Measurements from ENCODE around the gene MAP7. TPM values are rescaled to one million over a fixed set of nuclear protein-coding genes. Genes with fewer than 3 reads are reported as not detected.

MAP7 gene
- total and polyA plus RNA-seq, 2 donors (not counting 3 experiments of a cell fraction or from before 2014, with no cell fraction given): 0.07 to 0.42 TPM

DNA sequence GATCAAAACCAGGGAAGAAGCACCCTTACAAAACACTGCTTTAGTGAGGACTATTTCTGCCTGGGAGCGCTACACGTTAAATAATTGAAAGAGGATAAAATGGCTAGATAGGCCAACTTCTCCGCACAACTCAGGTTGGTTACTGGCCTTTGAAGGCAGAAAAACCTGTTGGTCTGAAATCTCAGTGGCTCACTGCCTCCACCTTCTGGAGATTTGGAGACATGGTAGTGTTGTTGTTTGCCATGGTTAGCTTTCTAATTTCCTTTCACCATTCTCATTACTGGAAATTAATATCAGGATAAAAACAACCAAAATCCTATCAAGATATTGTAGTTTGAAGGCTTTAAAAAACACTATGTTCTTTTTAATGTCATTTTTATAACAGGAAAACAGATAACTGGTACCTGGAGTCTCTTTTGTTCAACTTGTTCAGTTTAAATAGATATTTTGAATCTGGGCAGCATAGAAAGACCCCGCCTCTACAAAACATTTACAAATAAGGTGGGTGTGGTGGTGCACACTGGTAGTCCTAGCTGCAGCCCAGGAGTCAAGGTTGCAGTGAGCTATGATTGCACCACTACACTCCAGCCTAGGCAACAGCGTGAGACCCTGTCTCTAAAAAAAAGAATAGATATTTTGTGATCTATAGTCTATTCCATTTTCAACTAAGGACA is 233.1 kb downstream of the MAP7 start:
- Histone ChIP-seq H2AFZ (ENCODE audit: low read depth, low read length) (peak overlapping the region; percentile 54), H3K27me3 (ENCODE audit: control insufficient read depth in 2 of 2, insufficient read depth in 2 of 2, low read length in 2 of 2) (peaks cover 5 to 7% of the 10 kb centered on the region in 2 experiments), H3K4me3 (replicated peaks in 1 of 3; ENCODE audit: insufficient read depth in 1 of 3, low read depth in 1 of 3, low read length in 3 of 3) (no peak overlapping the region), H3K9me1 (replicated peaks; ENCODE audit: control insufficient read depth, extremely low read depth, insufficient read depth, low read length) (no peaks in the 10 kb centered on the region), H3K36me3 (ENCODE audit: control insufficient read depth in 2 of 2, extremely low read depth in 1 of 2, insufficient read depth in 2 of 2, low read length in 2 of 2) (no peaks in the 10 kb centered on the region), H3K9ac (replicated peaks; ENCODE audit: extremely low read depth, insufficient read depth, low read length) (no peak overlapping the region), H3K79me2 (ENCODE audit: control insufficient read depth, insufficient read depth, low read length) (no peaks in the 10 kb centered on the region), H4K20me1 (replicated peaks; ENCODE audit: control insufficient read depth, extremely low read depth, insufficient read depth, low read length) (no peaks in the 10 kb centered on the region), H3K4me1 (ENCODE audit: control insufficient read depth, extremely low read depth, insufficient read depth, low read length) (no peaks in the 10 kb centered on the region), H3K4me2 (ENCODE audit: insufficient read depth, low read length) (no peak overlapping the region), H3K9me3 (replicated peaks; ENCODE audit: control insufficient read depth, insufficient read depth, low read length) (no peaks in the 10 kb centered on the region), H3K27ac (ENCODE audit: insufficient read depth, low read depth, low read length) (no peak overlapping the region)
- TF ChIP-seq, protein P1, sequence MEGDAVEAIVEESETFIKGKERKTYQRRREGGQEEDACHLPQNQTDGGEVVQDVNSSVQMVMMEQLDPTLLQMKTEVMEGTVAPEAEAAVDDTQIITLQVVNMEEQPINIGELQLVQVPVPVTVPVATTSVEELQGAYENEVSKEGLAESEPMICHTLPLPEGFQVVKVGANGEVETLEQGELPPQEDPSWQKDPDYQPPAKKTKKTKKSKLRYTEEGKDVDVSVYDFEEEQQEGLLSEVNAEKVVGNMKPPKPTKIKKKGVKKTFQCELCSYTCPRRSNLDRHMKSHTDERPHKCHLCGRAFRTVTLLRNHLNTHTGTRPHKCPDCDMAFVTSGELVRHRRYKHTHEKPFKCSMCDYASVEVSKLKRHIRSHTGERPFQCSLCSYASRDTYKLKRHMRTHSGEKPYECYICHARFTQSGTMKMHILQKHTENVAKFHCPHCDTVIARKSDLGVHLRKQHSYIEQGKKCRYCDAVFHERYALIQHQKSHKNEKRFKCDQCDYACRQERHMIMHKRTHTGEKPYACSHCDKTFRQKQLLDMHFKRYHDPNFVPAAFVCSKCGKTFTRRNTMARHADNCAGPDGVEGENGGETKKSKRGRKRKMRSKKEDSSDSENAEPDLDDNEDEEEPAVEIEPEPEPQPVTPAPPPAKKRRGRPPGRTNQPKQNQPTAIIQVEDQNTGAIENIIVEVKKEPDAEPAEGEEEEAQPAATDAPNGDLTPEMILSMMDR (IDR thresholded peaks at IDR 0.05; ENCODE audit: extremely low read depth in 1 of 2, insufficient read depth in 1 of 2, low read depth in 1 of 2, low read length in 2 of 2): peak; percentile 69 to 74
- no peak for TF ChIP-seq EZH2 (IDR thresholded peaks at IDR 0.05; ENCODE audit: borderline replicate concordance, low read depth, low read length, severe bottlenecking)
- TF ChIP-seq JUN (IDR thresholded peaks at IDR 0.05; ENCODE audit: borderline replicate concordance, insufficient read depth, insufficient read length, low read depth): no peak
- intact Hi-C loops (cut with micrococcal nuclease) (loop anchor here (1.0 to 2.0 kb wide), 5 partner anchors 90 to 866 kb away; no protein-coding TSS in a partner anchor), dilution Hi-C loops (cut with MboI; ENCODE audit: extremely low pct_ligation_motif_present, low sequenced_read_pairs) (no loop called here)
- CTCF ChIA-PET: interaction anchor here (0.6 to 3.6 kb wide), 37 partner anchors 8 to 889 kb away, joined by 3 to 42 read pairs (median 4); partner anchors contain the start of genes BCLAF1, MAP3K5 and MTFR2
- POLR2A ChIA-PET: interaction anchor here (1.0 kb wide), 1 partner anchor 27 kb away, joined by 3 read pairs; no protein-coding TSS in a partner anchor
- BruUV-seq (replicated peaks): no TSS peak
- DNase-seq (ENCODE audit: low read depth, low spot score): peak; percentile 59
- FAIRE-seq: peak; percentile 46

DNA sequence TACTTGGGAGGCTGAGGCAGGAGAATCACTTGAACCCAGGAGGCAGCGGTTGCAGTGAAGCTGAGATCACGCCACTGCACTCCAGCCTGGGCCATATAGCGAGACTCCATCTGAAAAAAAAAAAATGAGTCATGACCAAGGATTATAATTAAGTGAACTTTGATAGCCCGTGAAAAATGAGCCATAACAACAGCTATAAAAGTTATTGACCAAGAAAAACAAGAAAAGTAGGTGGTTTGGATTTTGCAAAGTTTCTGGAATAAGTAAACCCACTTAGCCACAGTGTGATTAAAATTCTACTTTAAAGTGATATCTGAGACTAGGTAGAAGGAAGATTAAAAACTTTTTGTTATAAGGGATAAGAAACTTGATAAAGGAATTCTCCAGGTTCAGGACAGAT is 234.6 kb downstream of the MAP7 start:
- H3K79me2 ChIP-seq (ENCODE audit: control insufficient read depth, insufficient read depth, low read length): no peaks in the 10 kb centered on the region
- no peak for TF ChIP-seq EZH2 (IDR thresholded peaks at IDR 0.05; ENCODE audit: borderline replicate concordance, low read depth, low read length, severe bottlenecking)
- TF ChIP-seq, protein P2, sequence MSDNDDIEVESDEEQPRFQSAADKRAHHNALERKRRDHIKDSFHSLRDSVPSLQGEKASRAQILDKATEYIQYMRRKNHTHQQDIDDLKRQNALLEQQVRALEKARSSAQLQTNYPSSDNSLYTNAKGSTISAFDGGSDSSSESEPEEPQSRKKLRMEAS (IDR thresholded peaks at IDR 0.05; ENCODE audit: insufficient read depth, insufficient read length): no peak
- no peak for TF ChIP-seq GATA2 (IDR thresholded peaks at IDR 0.05; ENCODE audit: insufficient read depth, insufficient read length, low read depth, low read length)
- no peak for TF ChIP-seq MYC (IDR thresholded peaks at IDR 0.05; ENCODE audit: low read depth, low read length)
- no peak for TF ChIP-seq FOS (IDR thresholded peaks at IDR 0.05; ENCODE audit: borderline replicate concordance, insufficient read depth, low read length)
- no peak for TF ChIP-seq POLR2AphosphoS5 (IDR thresholded peaks at IDR 0.05; ENCODE audit: insufficient read depth, low read depth, low read length)
- TF ChIP-seq JUN (IDR thresholded peaks at IDR 0.05; ENCODE audit: borderline replicate concordance, insufficient read depth, insufficient read length, low read depth): no peak
- no peak for TF ChIP-seq POLR2A (IDR thresholded peaks at IDR 0.05; ENCODE audit: low read depth, low read length)
- TF ChIP-seq, protein P1 (IDR thresholded peaks at IDR 0.05; ENCODE audit: extremely low read depth in 1 of 2, insufficient read depth in 1 of 2, low read depth in 1 of 2, low read length in 2 of 2): no peak
- no peak overlapping the region for H3K4me3 ChIP-seq (replicated peaks in 1 of 3; ENCODE audit: insufficient read depth in 1 of 3, low read depth in 1 of 3, low read length in 3 of 3)
- intact Hi-C loops (cut with micrococcal nuclease) (no loop called here), dilution Hi-C loops (cut with MboI; ENCODE audit: extremely low pct_ligation_motif_present, low sequenced_read_pairs) (no loop called here)
- H3K9ac ChIP-seq (replicated peaks; ENCODE audit: extremely low read depth, insufficient read depth, low read length): no peak overlapping the region
- peaks cover 5 to 7% of the 10 kb centered on the region in 2 experiments for H3K27me3 ChIP-seq (ENCODE audit: control insufficient read depth in 2 of 2, insufficient read depth in 2 of 2, low read length in 2 of 2)
- ChIA-PET POLR2A (no interaction called here), CTCF (interaction anchor here (0.6 to 3.6 kb wide), 9 partner anchors 9 to 865 kb away, joined by 3 to 28 read pairs (median 5); partner anchors contain the start of genes BCLAF1 and MTFR2)
- no TSS peak for BruUV-seq (replicated peaks)
- no peak overlapping the region for H3K27ac ChIP-seq (ENCODE audit: insufficient read depth, low read depth, low read length)
- no peaks in the 10 kb centered on the region for H3K4me1 ChIP-seq (ENCODE audit: control insufficient read depth, extremely low read depth, insufficient read depth, low read length)
- H2AFZ ChIP-seq (ENCODE audit: low read depth, low read length): no peak overlapping the region
- H4K20me1 ChIP-seq (replicated peaks; ENCODE audit: control insufficient read depth, extremely low read depth, insufficient read depth, low read length): no peaks in the 10 kb centered on the region
- H3K9me3 ChIP-seq (replicated peaks; ENCODE audit: control insufficient read depth, insufficient read depth, low read length): no peaks in the 10 kb centered on the region
- no peak for FAIRE-seq
- no peaks in the 10 kb centered on the region for H3K9me1 ChIP-seq (replicated peaks; ENCODE audit: control insufficient read depth, extremely low read depth, insufficient read depth, low read length)
- H3K36me3 ChIP-seq (ENCODE audit: control insufficient read depth in 2 of 2, extremely low read depth in 1 of 2, insufficient read depth in 2 of 2, low read length in 2 of 2): no peaks in the 10 kb centered on the region
- H3K4me2 ChIP-seq (ENCODE audit: insufficient read depth, low read length): no peak overlapping the region
- DNase-seq (ENCODE audit: low read depth, low spot score): no peak
